Hepatocyte (in vitro differentiated cells): Measurements from ENCODE around the gene GJC1.

Experiments
- CTCF ChIP-seq: fragments of 200-600 bp; sonication (generic); IDR thresholded peaks from 2 replicates; pipeline ENCODE4 v1.5.1; 2016; ENCODE audit warnings: antibody characterized with exemption, mild to moderate bottlenecking; ENCODE audit not compliant: poor library complexity
- EZH2 ChIP-seq: fragments of 200-600 bp; sonication (generic); IDR thresholded peaks from 2 replicates; pipeline ENCODE4 v1.6.1; 2016; ENCODE audit warnings: antibody characterized with exemption, mild to moderate bottlenecking, borderline replicate concordance

GRCh38 chr17:44842748-44843147 is 12.7 kb upstream of the GJC1 start:
- TF ChIP-seq CTCF (no peak), EZH2 (no peak)
